ENCODE measurements around the gene MYO5C.

DNA sequence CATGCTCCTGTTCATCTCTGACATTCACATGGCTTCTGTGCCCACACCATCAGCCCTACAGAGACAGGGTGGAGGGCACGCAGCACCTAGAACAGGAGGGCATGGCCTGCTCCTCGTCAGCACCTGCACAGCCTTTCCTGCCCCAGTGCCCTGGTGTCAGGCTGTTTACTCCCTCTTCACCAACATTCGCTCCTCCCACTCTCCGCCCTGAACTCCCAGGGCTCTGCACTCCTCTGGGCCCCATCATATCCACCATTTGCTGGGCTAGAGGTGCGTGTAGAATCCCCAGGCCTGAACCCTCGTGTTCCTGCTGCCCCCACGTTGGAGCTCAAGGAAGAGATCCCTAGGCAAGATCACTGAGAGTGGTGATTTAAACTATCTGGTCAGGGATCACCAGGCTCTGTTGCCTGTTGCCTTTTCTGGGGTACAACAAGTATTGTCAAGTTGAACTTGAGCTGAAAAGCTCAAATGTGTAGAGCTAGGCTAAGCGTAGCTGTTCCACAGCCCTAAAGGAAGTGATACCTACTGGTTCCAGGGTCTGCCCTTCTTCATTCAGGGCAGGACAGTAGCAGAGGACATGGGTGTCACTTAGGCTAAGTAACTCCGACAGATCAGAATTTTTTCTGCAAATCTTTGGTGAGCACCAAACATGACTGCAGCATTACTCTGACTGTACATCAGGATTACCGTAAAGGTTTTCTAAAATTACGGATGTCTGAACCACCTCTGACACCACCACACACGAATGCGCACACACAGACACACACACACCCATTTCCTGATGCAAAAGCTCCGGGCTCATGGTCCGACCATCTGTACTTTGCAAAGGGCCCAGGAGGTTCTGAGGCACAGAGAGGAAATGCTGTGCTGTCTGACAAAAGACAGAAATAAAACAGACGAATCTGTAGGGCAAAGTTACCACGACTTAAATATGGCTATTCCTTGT is 60.7 kb downstream of the MYO5C start:
- no peak for TF ChIP-seq POLR2A (IDR thresholded peaks at IDR 0.05)
- no peak for TF ChIP-seq CTCF (IDR thresholded peaks at IDR 0.05)

Data from adrenal gland (tissue), 5 donors.